ENCODE measurements around the gene TFCP2. TPM values are rescaled to one million over a fixed set of nuclear protein-coding genes. Genes with fewer than 3 reads are reported as not detected.
A peak's percentile ranks its signal among the peaks of the same experiment; 100 is the strongest.

The TFCP2 gene
- total RNA-seq, 4 donors from 2014 or later = 12.3 to 16.6 (median 14.2) TPM

- no peak overlapping the region for H3K27ac ChIP-seq
- H3K4me1 ChIP-seq = peaks cover 0 to 35% (median 11%) of the 10 kb centered on the region in 3 donors
- H3K4me3 ChIP-seq = no peak overlapping the region
- WGBS, 2 donors (ENCODE audit: low coverage in 1 of 2) = 80 to 100% methylated on average over 1 of the region's 1 CpG
- ATAC-seq = no peak
- H3K9me3 ChIP-seq = no peaks in the 10 kb centered on the region
- H3K27me3 ChIP-seq = no peaks in the 10 kb centered on the region
- no peaks in the 10 kb centered on the region for H3K36me3 ChIP-seq
- no peak for TF ChIP-seq CTCF (IDR thresholded peaks at IDR 0.05)
- no peak for TF ChIP-seq POLR2AphosphoS5 (IDR thresholded peaks at IDR 0.05)
- no peak for TF ChIP-seq POLR2A (IDR thresholded peaks at IDR 0.05)
- TF ChIP-seq EP300 (IDR thresholded peaks at IDR 0.05) = no peak
Measured at GRCh38 chr12:51174501-51174900, 1.6 kb upstream of the TFCP2 start.

GRCh38 chr12:51171884-51172514 is 936 bp downstream of the TFCP2 start:
- no peak for ATAC-seq
- peaks cover 0 to 50% (median 11%) of the 10 kb centered on the region in 3 donors for H3K4me1 ChIP-seq
- H3K27ac ChIP-seq = peak overlapping the region; percentile 91 to 97 (median 96)
- H3K27me3 ChIP-seq = no peaks in the 10 kb centered on the region
- H3K36me3 ChIP-seq = no peaks in the 10 kb centered on the region
- WGBS, 2 donors (ENCODE audit: low coverage in 1 of 2) = 2 to 3% methylated on average over 7 to 11 of the region's 16 CpGs
- no peak for TF ChIP-seq POLR2AphosphoS5 (IDR thresholded peaks at IDR 0.05)
- TF ChIP-seq CTCF (IDR thresholded peaks at IDR 0.05) = no peak
- TF ChIP-seq EP300 (IDR thresholded peaks at IDR 0.05) = no peak
- TF ChIP-seq POLR2A (IDR thresholded peaks at IDR 0.05) = no peak
- H3K9me3 ChIP-seq = no peaks in the 10 kb centered on the region
- H3K4me3 ChIP-seq = peak overlapping the region; percentile 68 to 78

GRCh38 chr12:51163795-51164194 is 9.1 kb downstream of the TFCP2 start:
- H3K4me3 ChIP-seq = no peak overlapping the region
- H3K9me3 ChIP-seq = no peaks in the 10 kb centered on the region
- 83% methylated on average over 3 of the region's 3 CpGs; no CpG with 5 or more reads in 1 of the 2 donors for WGBS, 2 donors (ENCODE audit: low coverage in 1 of 2)
- no peak for TF ChIP-seq CTCF (IDR thresholded peaks at IDR 0.05)
- no peak for TF ChIP-seq POLR2AphosphoS5 (IDR thresholded peaks at IDR 0.05)
- TF ChIP-seq POLR2A (IDR thresholded peaks at IDR 0.05) = no peak
- TF ChIP-seq EP300 (IDR thresholded peaks at IDR 0.05) = no peak
- peaks cover 0 to 11% (median 0%) of the 10 kb centered on the region in 3 donors for H3K4me1 ChIP-seq
- no peak overlapping the region for H3K27ac ChIP-seq
- no peaks in the 10 kb centered on the region for H3K36me3 ChIP-seq
- no peaks in the 10 kb centered on the region for H3K27me3 ChIP-seq
- ATAC-seq = no peak

- 97 to 100% methylated on average over 5 of the region's 6 CpGs for WGBS, 2 donors (ENCODE audit: low coverage in 1 of 2)
Measured at GRCh38 chr12:51162217-51162616, 10.7 kb downstream of the TFCP2 start.

GRCh38 chr12:51160814-51161459 is 12.0 kb downstream of the TFCP2 start:
- WGBS, 2 donors (ENCODE audit: low coverage in 1 of 2) = 58 to 86% methylated on average over 6 to 8 of the region's 8 CpGs
- no peak overlapping the region for H3K27ac ChIP-seq
- TF ChIP-seq POLR2AphosphoS5 (IDR thresholded peaks at IDR 0.05) = no peak
- TF ChIP-seq CTCF (IDR thresholded peaks at IDR 0.05) = no peak
- TF ChIP-seq POLR2A (IDR thresholded peaks at IDR 0.05) = no peak
- no peak for TF ChIP-seq EP300 (IDR thresholded peaks at IDR 0.05)
- ATAC-seq = no peak
- no peaks in the 10 kb centered on the region for H3K9me3 ChIP-seq
- no peaks in the 10 kb centered on the region for H3K4me1 ChIP-seq
- no peaks in the 10 kb centered on the region for H3K27me3 ChIP-seq
- H3K36me3 ChIP-seq = no peaks in the 10 kb centered on the region
- no peak overlapping the region for H3K4me3 ChIP-seq

More at GRCh38 chr12:51162217-51162616, 10.7 kb downstream of the TFCP2 start:
- no peaks in the 10 kb centered on the region for H3K9me3 ChIP-seq
- H3K27ac ChIP-seq = no peak overlapping the region
- no peaks in the 10 kb centered on the region for H3K27me3 ChIP-seq
- TF ChIP-seq EP300 (IDR thresholded peaks at IDR 0.05) = no peak
- H3K36me3 ChIP-seq = no peaks in the 10 kb centered on the region
- H3K4me1 ChIP-seq = no peaks in the 10 kb centered on the region
- H3K4me3 ChIP-seq = no peak overlapping the region
- no peak for ATAC-seq
